Endothelial cell of umbilical vein (primary cell): ENCODE measurements around the gene RPL10A.

Experiments
- EZH2 ChIP-seq: IDR thresholded peaks from 2 replicates; pipeline ENCODE4 v1.6.1; 2012; ENCODE audit warnings: borderline replicate concordance, low read depth, mild to moderate bottlenecking, moderate library complexity, low read length, inconsistent platforms; ENCODE audit not compliant: severe bottlenecking
- FOS ChIP-seq: IDR thresholded peaks from 2 replicates; pipeline ENCODE4 v1.6.1; 2011; ENCODE audit warnings: mild to moderate bottlenecking, low read length, moderate library complexity, borderline replicate concordance; ENCODE audit not compliant: insufficient read depth
- GATA2 ChIP-seq: IDR thresholded peaks from 2 replicates; pipeline ENCODE4 v1.7.0; 2011; ENCODE audit warnings: low read depth, mild to moderate bottlenecking, moderate library complexity, mixed read lengths, low read length; ENCODE audit not compliant: insufficient read length, insufficient read depth
- MYC ChIP-seq: IDR thresholded peaks from one replicate; pipeline ENCODE4 v1.6.1; 2011; ENCODE audit warnings: mild to moderate bottlenecking, low read depth, low read length
- POLR2A ChIP-seq: IDR thresholded peaks from 2 replicates; pipeline ENCODE4 v1.6.1; 2012; ENCODE audit warnings: low read depth, mild to moderate bottlenecking, control low read depth, low read length
- POLR2AphosphoS5 ChIP-seq: IDR thresholded peaks from 2 replicates; pipeline ENCODE4 v1.6.1; 2012; ENCODE audit warnings: low read depth, mild to moderate bottlenecking, control low read depth, low read length, moderate library complexity; ENCODE audit not compliant: insufficient read depth
- TF ChIP-seq, protein P1 (sequence below), 2 donors: IDR thresholded peaks; 1 replicate in 1 of 2; 2 replicates in 1 of 2; pipeline ENCODE4 v1.5.1; 2011; ENCODE audit warnings: low read length in 2 of 2, mild to moderate bottlenecking in 2 of 2, moderate library complexity in 2 of 2, control low read depth in 1 of 2, inconsistent platforms in 1 of 2, low read depth in 1 of 2; ENCODE audit not compliant: insufficient read depth in 1 of 2; ENCODE audit errors: extremely low read depth in 1 of 2
- TF ChIP-seq, protein P2 (sequence below): IDR thresholded peaks from 2 replicates; pipeline ENCODE4 v1.6.1; 2011; ENCODE audit not compliant: insufficient read depth, insufficient read length

DNA sequence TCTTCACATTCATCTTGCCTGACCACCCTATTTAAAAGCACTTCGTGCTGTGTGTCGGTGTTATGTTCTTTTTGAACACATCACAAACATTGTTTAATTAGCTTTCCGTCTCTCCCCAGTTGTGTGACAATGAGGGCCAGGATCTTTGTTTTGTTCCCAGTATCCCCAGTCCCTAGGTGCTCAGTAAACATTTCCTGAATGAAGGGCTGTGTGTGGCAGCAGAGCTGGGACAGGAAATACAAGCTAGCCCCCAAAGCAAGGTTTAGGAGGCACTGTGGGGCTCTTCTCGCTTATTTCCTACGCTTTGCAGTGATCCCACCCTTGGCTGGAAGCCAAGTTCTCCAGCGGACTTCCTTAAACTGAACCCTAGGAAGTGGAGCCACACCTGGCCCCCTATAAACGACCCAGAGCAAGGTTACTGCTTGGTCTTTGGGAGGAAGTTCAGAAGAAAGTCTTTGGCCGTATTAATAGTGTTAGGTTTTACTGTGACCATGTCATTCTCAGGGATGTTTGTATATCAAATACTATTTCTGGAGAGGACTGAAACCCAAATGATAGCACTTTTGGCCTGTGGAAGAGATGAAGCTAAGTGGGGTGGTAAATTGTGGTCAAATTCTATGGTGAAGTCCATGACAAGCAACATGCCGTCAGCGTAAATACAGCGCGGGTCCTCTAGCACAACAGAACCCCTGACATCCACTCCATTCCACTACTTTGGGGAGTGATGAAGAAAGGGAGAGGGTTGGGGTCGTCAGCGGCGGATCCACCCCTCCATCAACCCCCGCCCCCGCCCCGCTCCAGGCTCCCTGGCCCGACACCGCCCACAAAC is 16.6 kb upstream of the RPL10A start:
- TF ChIP-seq POLR2A (no peak), POLR2AphosphoS5 (no peak), EZH2 (no peak), GATA2 (no peak), MYC (no peak), FOS (no peak)
- TF ChIP-seq, protein P1, sequence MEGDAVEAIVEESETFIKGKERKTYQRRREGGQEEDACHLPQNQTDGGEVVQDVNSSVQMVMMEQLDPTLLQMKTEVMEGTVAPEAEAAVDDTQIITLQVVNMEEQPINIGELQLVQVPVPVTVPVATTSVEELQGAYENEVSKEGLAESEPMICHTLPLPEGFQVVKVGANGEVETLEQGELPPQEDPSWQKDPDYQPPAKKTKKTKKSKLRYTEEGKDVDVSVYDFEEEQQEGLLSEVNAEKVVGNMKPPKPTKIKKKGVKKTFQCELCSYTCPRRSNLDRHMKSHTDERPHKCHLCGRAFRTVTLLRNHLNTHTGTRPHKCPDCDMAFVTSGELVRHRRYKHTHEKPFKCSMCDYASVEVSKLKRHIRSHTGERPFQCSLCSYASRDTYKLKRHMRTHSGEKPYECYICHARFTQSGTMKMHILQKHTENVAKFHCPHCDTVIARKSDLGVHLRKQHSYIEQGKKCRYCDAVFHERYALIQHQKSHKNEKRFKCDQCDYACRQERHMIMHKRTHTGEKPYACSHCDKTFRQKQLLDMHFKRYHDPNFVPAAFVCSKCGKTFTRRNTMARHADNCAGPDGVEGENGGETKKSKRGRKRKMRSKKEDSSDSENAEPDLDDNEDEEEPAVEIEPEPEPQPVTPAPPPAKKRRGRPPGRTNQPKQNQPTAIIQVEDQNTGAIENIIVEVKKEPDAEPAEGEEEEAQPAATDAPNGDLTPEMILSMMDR (IDR thresholded peaks at IDR 0.05; ENCODE audit: extremely low read depth in 1 of 2, insufficient read depth in 1 of 2, low read depth in 1 of 2, low read length in 2 of 2): no peak
- TF ChIP-seq, protein P2, sequence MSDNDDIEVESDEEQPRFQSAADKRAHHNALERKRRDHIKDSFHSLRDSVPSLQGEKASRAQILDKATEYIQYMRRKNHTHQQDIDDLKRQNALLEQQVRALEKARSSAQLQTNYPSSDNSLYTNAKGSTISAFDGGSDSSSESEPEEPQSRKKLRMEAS: no peak
